ENCODE results near the gene DPP7. TPM values are rescaled to one million over a fixed set of nuclear protein-coding genes. Genes with fewer than 3 reads are reported as not detected.

The DPP7 gene
- polyA plus RNA-seq (ENCODE audit: insufficient read length), result 30.0 TPM

DNA sequence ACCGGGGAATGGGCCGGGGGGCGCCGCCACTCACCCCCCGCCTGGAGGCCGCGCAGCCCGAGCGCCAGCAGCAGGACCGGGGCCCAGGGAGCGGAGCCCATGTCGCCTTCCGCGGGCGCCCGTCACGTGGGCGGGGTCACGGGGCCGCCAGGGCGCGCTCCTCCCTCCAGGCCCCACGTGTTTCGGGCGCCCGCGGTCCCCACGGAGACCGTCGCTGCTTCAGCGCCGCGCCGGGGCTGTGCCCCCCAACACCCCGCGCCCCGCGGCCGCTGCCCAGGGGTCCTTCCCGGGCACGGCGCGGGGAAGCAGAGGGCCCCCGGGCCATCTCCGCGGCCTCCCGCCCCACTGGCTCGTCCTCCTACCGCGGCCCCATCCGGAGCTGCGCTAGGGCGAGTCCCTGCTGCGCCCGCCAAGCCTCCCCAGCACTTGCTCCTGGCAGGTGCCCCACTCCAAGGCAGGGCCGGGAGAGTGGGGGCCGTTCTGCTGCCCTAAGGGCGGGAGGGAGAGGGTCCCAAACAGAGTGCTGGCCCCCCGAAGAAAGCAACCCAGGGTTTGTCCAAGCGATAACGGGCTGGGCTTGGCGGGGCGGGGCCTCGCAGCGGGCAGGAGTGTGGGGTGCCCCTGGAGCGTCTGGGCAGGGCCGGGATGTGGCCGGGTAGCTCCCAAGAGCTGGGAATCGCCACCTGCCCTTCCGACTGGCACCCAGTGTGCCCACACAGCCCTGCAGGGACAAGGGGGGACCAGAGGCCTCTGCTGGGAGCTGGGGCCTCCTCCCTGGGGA, at the start of gene DPP7:
Gene DPP7, minus strand, starts transcription at position 121 of the 781 bp plus-strand sequence. Its CDS starts 20 bp downstream, at position 101.
- peak; percentile 61 for DNase-seq

DNA sequence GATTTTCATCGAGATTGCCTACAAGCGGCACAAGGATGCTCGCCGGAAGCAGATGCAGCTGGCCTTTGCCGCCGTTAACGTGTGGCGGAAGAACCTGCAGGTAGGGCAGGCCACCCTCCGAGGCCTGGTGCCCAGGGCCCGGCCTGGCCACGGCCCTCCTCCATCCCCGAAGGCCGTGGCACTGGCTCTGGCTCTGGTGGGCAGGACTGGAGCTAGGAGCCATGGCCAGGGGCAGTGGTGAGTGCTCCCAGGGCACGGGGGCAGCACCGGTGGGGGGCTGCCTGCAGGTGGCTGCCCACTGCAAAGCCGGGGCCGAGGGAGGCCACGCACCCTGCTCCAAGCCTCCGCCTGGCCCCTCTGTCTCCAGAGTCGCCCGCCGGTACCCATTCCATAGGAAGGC, 49.3 kb upstream of the DPP7 start:
- no peak for DNase-seq

DNA sequence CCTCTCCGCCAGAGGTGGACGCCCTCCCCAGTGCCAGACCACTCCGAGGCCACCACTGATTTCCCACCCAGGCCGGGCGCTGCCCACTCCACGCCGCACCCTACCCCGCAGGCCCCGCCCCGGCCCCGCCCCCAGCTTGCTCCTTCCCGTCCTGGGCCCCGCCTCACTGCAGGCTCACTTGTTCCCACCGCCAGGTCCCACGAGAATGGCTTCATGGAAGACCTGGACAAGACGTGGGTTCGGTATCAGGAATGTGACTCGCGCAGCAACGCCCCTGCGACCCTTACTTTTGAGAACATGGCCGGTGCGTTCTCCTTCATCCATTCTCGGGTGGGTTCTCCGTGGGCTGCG, 48.8 kb upstream of the DPP7 start:
- DNase-seq, result no peak

DNA sequence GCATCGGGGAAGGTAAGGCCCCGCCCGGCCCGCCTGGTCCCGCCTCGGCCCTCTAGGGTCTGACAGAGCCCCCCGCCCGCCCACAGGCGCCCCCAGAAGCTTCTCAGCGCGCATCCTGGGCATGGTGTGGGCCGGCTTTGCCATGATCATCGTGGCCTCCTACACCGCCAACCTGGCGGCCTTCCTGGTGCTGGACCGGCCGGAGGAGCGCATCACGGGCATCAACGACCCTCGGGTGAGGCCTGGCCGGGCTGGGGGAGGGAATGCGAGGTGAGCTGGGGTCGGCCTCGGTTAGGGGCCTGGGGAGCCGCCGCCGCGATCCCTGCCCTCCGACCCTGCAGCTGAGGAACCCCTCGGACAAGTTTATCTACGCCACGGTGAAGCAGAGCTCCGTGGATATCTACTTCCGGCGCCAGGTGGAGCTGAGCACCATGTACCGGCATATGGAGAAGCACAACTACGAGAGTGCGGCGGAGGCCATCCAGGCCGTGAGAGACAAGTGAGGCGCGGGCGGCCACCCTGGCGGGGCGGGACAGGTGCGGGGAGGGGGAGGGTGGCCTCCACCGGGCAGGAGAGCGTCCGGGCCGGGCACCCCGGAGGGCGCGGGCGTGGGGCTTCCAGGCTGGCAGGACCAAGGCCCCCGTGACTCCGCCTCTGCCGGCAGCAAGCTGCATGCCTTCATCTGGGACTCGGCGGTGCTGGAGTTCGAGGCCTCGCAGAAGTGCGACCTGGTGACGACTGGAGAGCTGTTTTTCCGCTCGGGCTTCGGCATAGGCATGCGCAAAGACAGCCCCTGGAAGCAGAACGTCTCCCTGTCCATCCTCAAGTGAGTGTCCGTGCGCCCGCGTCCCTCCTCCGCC, 48.2 kb upstream of the DPP7 start:
- no peak for DNase-seq

DNA sequence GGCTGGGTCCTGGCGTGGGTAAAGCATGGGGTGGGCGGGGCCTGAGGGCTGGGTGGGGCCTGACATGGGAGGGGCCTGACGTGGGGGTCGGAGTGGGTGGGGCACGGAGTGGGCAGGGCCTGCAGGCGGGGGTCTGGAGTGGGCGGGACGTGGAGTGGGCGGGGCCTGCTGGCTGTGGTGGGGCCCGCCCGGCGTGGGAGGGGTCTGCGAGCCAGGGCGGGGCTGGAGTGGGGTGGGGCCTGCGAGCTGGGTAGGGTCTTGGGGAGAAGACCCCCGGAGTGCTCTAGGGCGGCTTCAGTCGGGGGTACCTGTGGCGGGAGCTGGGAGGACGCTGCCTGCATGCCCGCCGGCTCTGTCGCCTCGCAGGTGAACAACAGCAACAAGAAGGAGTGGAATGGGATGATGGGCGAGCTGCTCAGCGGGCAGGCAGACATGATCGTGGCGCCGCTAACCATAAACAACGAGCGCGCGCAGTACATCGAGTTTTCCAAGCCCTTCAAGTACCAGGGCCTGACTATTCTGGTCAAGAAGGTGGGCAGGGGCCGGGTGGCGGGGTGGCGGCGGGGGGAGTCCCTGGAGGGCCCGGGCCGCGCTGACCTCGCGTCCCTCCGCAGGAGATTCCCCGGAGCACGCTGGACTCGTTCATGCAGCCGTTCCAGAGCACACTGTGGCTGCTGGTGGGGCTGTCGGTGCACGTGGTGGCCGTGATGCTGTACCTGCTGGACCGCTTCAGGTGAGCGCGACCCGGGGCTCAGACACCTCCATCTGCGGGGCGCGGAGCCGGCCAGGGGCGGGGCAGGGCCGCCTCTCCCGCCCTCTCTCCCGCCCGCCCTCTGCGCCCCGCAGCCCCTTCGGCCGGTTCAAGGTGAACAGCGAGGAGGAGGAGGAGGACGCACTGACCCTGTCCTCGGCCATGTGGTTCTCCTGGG, 47.3 kb upstream of the DPP7 start:
- no peak for DNase-seq

DNA sequence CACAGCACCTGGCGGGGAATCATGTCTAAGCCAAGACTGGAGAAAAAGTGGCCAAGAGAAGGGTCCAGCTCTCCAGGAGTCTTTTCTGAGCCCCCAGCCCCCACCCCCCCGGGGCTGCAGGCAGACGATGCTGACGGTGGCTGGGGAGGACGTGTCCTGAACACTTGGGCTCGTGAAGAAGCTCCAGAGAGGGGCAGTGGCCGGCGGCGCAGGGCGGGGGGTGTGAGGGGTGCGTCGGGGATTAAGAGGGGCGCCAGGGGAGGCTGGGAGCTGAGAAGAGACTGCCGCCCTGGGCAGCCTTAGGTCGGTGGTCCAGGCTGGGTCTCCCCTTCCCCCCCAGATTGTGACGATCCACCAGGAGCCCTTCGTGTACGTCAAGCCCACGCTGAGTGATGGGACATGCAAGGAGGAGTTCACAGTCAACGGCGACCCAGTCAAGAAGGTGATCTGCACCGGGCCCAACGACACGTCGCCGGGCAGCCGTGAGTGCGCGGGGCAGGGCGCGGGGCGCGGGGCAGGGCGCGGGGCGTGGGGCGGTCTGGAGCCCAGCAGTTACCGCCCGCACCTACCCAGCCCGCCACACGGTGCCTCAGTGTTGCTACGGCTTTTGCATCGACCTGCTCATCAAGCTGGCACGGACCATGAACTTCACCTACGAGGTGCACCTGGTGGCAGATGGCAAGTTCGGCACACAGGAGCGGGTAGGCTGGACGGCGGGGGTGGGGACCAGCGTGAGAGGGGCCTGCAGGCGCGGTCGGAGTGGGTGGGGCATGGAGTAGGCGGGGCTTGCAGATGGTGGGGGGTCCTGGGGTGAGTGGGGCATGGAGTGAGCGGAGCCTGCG, 46.4 kb upstream of the DPP7 start:
- DNase-seq, result no peak

DNA sequence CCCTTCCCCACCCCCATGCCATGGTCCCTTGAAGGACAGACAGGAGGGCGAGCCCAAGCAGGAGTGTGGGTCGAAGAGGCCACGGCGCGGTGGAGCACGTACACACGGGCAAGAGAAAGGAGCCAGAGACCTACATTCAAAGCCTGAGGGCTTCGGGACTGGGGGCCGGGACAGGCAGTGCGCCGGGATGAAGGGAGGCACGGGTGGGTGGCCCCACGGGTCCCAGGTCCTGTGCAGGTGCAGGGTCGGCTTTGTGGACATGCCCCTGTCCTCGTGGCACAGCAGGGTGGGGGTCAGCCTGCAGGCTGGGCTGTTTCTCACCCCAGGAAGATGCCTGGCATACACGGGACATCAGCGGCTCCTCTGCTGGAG, 45.5 kb upstream of the DPP7 start:
- DNase-seq, result no peak

DNA sequence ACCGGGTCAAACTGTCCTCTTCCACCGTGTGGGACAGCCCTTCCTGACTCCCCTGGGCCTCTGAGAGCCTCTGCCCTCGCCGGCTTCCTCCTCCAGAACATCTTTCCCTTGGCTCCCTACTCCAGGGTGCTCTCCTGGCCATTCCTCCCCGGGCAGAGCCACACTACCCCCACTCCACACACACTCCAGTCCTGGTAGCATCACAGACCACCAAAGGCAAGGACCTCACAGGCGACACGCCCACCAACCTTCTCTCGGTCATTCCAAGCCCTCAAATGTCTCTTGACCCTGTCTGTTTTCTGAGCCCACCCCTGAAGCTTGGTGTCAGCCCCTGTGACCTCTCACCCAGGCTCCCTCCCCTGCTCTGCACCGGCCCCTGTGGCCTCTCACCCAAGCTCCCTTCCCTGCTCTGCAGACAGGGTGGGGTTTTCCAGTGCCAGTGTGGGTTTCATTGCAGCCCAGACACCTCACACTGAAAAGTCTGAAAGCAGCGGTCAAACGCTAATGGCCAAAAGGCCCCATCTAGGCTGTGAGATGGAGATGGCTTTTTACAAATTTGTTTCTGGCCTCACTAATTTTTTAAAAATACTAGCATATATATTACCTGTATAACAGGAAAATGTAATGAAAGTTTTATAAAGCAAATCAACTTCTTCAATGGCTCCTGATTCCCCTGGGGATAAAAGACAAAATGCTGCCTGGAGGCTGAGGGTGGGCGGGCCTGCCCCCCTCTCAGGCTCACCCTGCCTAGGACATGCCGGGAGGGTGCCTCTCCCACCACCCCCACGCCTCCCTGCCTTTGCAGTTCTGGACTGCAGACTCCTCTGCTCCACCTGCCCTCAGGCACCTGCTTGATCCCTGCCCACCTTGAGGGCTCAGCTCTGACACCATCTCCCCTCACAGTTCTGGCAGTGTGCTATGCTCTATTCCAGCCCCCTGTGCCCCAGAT, 44.8 kb upstream of the DPP7 start:
- no peak for DNase-seq

DNA sequence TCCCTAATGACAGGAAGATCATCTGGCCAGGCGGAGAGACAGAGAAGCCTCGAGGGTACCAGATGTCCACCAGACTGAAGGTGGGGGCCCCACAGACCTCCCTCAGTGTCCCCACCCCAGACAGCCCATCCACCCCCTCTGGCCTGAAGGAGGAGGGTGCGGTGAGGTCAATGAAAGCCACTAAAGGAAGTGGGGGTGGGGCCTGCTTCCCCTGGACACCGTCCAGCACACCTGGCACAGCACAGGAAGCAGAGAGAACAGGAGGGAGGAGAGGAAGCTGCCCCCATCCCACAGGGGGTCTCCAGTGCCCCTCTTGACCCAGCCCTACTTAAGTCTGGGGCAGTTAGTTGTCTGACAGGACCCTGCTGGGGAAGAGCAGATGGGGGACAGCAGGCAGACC, 44.1 kb upstream of the DPP7 start:
- no peak for DNase-seq

DNA sequence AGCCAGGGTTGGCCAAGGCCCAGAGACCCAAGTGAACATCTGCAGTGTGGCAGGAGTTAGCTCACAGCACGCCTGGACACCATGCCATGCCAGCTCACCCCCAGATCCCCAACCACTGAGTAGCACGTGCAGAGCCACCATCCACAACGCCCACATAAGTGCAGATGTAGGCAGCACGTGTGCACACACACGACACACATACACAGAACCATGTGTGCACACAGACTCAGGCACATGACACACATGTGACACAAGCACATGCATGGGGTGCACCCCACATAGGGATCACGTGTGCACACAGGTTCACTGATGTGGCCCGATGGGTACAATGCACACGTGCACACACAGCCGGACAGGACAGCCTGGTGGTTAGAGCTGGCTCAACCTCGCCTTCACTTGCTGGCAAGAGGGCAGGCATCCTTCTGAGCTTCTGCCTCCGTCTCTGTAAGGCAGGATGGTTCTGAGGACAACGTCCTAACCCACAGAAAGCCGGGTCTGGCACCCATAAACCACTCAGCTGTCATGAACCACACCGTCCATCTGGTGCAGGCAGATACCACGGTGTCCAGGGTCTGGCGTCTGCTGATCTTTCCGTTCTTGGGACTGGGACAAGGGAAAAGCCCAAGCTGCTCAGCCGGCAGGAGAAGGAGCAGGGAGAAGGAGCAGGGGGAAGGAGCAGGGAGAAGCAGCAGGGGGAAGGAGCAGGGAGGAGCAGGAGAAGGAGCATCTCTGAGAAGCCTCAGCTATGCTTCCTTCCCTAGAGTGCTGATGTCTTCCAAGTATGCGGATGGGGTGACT, 43.3 kb upstream of the DPP7 start:
- DNase-seq, result no peak

DNA sequence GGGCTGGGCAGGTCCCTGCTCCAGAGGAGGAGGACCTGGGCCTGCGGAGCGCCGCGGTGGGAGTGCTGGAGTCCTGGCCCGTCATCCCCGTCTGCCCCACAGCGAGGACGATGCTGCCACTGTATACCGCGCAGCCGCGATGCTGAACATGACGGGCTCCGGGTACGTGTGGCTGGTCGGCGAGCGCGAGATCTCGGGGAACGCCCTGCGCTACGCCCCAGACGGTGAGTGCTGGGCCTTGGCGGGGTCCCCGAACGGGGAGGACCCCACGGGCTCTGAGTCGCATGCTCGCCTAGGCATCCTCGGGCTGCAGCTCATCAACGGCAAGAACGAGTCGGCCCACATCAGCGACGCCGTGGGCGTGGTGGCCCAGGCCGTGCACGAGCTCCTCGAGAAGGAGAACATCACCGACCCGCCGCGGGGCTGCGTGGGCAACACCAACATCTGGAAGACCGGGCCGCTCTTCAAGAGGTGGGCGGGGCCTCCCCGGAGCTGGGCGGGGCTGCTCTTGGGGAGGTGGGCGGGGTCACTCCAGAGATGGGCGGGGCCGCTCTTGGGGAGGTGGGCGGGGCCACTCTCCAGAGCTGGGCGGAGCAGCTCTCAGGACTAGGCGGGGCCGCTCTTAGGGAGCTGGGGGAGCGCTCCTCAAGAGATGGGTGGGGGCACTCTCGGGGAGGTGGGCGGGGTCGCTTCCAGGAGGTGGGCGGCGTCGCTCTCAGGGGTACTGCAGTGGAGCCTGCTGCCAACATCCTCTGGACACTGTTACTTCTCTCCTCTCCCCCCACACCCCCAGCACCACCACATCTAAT, 42.2 kb upstream of the DPP7 start:
- no peak for DNase-seq

DNA sequence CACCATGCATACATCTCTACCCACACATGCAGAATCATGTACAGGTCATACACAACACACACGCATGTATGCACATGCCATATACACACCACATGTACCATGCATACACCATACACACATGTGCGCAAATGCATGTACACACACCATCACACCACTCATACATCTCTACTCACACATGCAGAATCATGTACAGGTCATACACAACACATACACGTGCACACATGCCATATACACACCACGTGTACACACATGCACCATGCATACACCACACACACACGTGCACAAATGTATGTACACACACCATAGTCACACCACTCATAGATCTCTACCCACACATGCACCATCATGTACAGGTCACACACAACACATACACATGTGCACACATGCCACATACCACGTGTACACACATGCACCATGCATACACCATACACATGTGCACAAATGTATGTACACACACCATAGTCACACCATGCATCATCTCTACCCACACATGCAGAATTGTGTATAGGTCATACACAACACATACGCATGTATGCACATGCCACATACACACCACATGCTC, 38.4 kb upstream of the DPP7 start:
- DNase-seq, result no peak

DNA sequence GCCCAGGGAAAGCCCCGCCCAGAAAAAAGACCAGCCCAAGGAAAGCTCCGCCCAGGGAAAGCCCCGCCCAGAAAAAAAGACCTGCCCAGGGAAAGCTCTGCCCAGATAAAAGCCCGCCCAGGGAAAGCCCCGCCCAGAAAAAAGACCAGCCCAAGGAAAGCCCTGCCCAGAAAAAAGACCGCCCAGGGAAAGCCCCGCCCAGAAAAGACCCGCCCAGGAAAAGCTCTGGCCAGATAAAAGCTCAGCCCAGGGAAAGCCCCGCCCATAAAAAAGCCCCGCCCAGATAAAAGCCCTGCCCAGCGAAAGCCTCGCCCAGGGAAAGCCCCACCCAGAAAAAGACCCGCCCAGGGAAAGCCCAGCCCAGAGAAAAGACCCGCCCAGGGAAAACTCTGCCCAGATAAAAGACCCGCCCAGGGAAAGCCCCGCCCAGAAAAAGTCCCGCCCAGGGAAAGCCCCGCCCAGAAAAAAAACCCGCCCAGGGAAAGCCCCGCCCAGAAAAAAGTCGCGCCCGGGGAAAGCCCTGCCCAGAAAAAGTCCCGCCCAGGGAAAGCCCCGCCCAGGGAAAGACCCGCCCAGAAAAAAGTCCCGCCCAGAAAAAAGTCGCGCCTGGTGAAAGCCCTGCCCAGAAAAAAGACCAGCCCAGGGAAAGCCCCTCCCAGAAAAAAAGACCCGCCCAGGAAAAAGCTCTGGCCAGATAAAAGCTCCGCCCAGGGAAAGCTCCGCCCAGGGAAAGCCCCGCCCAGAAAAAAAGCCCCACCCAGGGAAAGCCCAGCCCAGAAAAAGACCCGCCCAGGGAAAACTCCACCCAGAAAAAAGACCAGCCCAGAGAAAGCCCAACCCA, 36.3 kb upstream of the DPP7 start:
- DNase-seq, result no peak

DNA sequence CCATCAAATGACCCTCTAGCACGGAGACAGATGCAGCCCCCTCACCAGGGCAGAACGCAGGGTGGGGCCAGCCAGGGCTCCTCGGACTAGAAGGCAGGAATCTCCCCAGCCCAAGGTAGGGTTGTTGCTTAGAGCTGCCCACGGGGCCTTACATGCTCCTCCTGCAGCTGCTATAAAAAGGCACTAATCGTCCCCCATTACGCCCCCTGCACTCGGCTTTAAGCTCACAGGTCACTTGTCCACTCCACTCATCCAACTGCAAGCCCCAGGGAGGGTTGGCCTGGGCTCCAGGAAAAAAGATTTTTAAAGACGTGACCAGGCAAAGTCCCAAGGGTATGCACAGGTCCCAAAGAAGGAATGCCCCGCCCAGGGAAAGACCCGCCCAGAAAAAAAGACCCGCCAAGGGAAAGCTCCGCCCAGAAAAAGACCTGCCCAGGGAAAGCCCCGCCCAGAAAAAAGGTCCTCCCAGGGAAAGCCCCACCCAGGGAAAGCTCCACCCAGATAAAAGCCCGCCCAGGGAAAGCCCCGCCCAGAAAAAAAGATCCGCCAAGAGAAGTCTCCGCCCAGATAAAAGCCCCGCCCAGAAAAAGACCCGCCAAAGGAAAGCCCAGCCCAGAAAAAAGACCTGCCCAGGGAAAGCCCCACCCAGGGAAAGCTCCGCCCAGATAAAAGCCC, 35.5 kb upstream of the DPP7 start:
- DNase-seq, result no peak

DNA sequence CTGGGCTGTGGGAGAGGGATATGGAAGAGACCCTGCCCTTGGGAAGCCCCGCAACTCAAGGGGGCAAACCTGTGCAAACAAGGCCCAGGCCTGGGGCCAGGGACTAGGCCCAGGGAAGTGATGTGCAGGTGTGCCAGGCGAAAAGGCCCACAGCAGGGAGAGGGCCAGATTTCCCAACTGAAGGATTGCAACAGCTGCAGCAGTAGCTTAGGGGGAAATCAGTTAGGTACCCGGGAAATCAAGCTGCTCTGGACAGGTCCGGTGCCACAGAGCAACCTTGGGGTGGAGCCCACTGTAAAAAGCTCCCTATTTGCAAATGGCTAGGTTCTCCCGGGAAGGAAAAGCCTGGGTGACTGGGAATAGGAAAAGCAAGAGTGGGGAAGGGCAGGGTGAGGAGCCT, 34.8 kb upstream of the DPP7 start:
- DNase-seq, result no peak

DNA sequence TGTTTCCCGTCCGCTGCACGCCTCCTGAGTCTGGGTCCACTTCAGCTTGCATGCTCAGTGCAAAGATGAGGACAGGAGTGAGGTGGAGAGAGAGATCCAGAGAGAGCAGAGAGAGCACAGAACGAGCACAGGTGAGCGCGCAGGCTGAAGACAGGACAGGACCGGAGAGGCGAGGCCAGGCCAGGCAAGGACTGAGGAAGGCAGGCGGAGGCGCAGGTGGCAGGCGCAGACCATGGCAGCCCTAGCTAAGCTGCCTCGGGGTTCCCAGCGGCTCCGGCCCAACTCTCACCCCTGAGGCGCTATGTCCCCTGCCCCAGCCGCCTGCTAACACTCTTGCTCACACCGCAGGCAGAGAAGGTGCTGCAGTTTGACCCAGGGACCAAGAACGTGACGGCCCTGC, 34.1 kb upstream of the DPP7 start:
- no peak for DNase-seq

DNA sequence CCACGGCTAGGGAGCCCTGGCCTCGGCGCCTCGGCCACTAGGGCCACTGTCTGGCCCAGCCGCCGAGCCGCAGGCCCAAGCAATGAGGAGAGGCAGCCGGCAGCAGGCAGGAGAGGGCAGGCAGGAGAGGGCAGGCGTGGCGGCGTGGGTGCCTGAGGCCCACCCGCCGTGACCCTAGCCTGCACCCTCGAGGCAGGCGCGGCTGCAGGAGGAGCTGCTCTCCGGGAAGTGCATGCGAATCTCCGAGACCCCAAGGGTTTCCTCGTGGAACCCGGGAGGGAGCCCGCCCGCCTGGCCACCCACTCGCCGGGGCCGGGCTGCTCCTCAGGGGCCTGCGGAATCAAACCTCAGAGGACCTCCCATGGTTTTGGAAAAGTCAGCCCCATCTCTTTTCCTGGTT, 33.7 kb upstream of the DPP7 start:
- no peak for DNase-seq

All from hindlimb muscle (tissue), 1 donor.